Measurements from ENCODE around the gene RELN. TPM values are rescaled to one million over a fixed set of nuclear protein-coding genes. Genes with fewer than 3 reads are reported as not detected.

Gene RELN
- total and polyA plus RNA-seq, 9 of the 15 experiments (the other 6 are each of a cell fraction or from before 2014, with no cell fraction given) = 12.9 to 43.2 (median 18.1) TPM

DNA sequence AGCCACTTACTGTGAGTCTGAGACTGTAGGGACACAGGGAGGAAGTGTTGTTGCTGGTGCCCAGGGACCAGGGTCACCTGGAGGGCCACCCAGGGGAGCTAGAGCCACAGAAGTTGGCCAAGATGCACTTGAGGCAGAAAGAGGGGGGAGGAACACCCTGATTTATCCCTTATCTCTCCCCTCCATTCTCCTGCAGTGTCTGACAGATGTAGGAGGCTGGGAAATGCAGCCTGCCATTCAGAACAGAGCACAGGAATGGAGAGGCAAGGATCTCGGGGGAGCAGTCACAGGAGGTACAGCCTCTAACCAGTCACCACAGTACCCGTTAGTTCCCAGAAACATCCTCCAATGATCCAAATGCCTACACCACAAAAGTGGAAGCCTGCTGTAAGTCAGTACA lies 425.0 kb downstream of the RELN start (continued):
- TF ChIP-seq, protein P1, sequence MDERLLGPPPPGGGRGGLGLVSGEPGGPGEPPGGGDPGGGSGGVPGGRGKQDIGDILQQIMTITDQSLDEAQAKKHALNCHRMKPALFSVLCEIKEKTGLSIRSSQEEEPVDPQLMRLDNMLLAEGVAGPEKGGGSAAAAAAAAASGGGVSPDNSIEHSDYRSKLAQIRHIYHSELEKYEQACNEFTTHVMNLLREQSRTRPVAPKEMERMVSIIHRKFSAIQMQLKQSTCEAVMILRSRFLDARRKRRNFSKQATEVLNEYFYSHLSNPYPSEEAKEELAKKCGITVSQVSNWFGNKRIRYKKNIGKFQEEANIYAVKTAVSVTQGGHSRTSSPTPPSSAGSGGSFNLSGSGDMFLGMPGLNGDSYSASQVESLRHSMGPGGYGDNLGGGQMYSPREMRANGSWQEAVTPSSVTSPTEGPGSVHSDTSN (CRISPR knock-in tag; IDR thresholded peaks at IDR 0.05; ENCODE audit: low read depth) = no peak
- TF ChIP-seq, protein P1 (tag; conservative IDR thresholded peaks at IDR 0.05; ENCODE audit: low read depth) = no peak

DNA sequence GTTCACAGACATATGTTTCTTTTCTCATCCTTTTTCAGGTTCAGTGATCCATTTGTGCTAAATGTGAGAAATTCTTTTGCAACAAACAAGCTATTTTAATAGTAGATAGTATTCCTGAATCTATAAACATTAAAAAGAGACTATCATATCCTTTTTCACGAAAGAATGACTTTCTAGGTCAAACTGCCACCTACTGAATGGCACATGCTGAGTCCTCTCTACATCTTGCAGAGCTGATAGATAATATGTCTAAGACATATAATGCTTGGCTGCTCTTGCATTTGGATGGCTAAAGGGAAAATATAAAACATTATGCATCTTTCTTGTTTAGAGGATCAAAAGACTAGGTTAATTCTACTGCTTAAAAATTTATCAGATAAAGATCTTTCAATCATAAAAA lies 429.3 kb downstream of the RELN start:
- H3K4me1 ChIP-seq (replicated peaks in 1 of 2; ENCODE audit: control insufficient read depth in 2 of 2, insufficient read depth in 2 of 2, low read length in 2 of 2) = peaks cover 0 to 4% of the 10 kb centered on the region in 2 experiments; a peak in 1 of 5 replicates
- intact Hi-C loops (cut with micrococcal nuclease) (no loop called here), in situ Hi-C loops (cut with MboI) (loop anchor here (25.0 kb wide), 1 partner anchor 1352 kb away; no protein-coding TSS in a partner anchor)
- H3K36me3 ChIP-seq (ENCODE audit: control insufficient read depth, insufficient read depth, low read length) = peaks cover 20% of the 10 kb centered on the region
- H3K9me1 ChIP-seq (ENCODE audit: control insufficient read depth, insufficient read depth, low read length) = no peaks in the 10 kb centered on the region
- H3K27ac ChIP-seq (ENCODE audit: extremely low read depth, low read depth, low read length) = no peak overlapping the region
- no peak overlapping the region for H3K4me2 ChIP-seq (ENCODE audit: insufficient read depth, low read length)
- no peak overlapping the region for H3K9ac ChIP-seq (ENCODE audit: insufficient read depth in 1 of 2, low read depth in 2 of 2, low read length in 2 of 2)
- DNase-seq (ENCODE audit: extremely low read depth in 1 of 4, low spot score in 3 of 4) (no peak), ATAC-seq (no peak), FAIRE-seq (no peak)
- H3K27me3 ChIP-seq (ENCODE audit: control insufficient read depth in 2 of 2, insufficient read depth in 2 of 2, low read length in 2 of 2) = no peaks in the 10 kb centered on the region
- BruUV-seq (replicated peaks) = no TSS peak
- H3K79me2 ChIP-seq (ENCODE audit: control insufficient read depth, insufficient read depth, low read length) = no peaks in the 10 kb centered on the region
- H3K9me3 ChIP-seq (replicated peaks; ENCODE audit: control insufficient read depth, insufficient read depth, low read depth, low read length) = no peaks in the 10 kb centered on the region
- no peak overlapping the region for H2AFZ ChIP-seq (ENCODE audit: low read depth, low read length)
- POLR2A ChIA-PET = interaction anchor here (0.7 to 1.0 kb wide), 2 partner anchors 14 to 114 kb away, joined by 3 read pairs; no protein-coding TSS in a partner anchor
- H4K20me1 ChIP-seq (replicated peaks; ENCODE audit: control insufficient read depth, insufficient read depth, low read length) = no peaks in the 10 kb centered on the region
- WGBS (ENCODE audit: insufficient coverage, low coverage, missing lambda C conversion rate) = 6% methylated on average over 1 of the region's 1 CpG
- CTCF ChIA-PET (ENCODE audit: low intra/inter-chr PET ratio) = no interaction called here
- H3K4me3 ChIP-seq = no peak overlapping the region
- TF ChIP-seq ZNF347 (CRISPR knock-in tag; IDR thresholded peaks at IDR 0.05; ENCODE audit: low read depth) (no peak), CBFA2T2 (conservative IDR thresholded peaks at IDR 0.05) (no peak), SMARCB1 (IDR thresholded peaks at IDR 0.05; ENCODE audit: insufficient read length, low read depth) (no peak), ETV5 (CRISPR knock-in tag; IDR thresholded peaks at IDR 0.05; ENCODE audit: low read depth) (no peak)
- TF ChIP-seq, protein P2, sequence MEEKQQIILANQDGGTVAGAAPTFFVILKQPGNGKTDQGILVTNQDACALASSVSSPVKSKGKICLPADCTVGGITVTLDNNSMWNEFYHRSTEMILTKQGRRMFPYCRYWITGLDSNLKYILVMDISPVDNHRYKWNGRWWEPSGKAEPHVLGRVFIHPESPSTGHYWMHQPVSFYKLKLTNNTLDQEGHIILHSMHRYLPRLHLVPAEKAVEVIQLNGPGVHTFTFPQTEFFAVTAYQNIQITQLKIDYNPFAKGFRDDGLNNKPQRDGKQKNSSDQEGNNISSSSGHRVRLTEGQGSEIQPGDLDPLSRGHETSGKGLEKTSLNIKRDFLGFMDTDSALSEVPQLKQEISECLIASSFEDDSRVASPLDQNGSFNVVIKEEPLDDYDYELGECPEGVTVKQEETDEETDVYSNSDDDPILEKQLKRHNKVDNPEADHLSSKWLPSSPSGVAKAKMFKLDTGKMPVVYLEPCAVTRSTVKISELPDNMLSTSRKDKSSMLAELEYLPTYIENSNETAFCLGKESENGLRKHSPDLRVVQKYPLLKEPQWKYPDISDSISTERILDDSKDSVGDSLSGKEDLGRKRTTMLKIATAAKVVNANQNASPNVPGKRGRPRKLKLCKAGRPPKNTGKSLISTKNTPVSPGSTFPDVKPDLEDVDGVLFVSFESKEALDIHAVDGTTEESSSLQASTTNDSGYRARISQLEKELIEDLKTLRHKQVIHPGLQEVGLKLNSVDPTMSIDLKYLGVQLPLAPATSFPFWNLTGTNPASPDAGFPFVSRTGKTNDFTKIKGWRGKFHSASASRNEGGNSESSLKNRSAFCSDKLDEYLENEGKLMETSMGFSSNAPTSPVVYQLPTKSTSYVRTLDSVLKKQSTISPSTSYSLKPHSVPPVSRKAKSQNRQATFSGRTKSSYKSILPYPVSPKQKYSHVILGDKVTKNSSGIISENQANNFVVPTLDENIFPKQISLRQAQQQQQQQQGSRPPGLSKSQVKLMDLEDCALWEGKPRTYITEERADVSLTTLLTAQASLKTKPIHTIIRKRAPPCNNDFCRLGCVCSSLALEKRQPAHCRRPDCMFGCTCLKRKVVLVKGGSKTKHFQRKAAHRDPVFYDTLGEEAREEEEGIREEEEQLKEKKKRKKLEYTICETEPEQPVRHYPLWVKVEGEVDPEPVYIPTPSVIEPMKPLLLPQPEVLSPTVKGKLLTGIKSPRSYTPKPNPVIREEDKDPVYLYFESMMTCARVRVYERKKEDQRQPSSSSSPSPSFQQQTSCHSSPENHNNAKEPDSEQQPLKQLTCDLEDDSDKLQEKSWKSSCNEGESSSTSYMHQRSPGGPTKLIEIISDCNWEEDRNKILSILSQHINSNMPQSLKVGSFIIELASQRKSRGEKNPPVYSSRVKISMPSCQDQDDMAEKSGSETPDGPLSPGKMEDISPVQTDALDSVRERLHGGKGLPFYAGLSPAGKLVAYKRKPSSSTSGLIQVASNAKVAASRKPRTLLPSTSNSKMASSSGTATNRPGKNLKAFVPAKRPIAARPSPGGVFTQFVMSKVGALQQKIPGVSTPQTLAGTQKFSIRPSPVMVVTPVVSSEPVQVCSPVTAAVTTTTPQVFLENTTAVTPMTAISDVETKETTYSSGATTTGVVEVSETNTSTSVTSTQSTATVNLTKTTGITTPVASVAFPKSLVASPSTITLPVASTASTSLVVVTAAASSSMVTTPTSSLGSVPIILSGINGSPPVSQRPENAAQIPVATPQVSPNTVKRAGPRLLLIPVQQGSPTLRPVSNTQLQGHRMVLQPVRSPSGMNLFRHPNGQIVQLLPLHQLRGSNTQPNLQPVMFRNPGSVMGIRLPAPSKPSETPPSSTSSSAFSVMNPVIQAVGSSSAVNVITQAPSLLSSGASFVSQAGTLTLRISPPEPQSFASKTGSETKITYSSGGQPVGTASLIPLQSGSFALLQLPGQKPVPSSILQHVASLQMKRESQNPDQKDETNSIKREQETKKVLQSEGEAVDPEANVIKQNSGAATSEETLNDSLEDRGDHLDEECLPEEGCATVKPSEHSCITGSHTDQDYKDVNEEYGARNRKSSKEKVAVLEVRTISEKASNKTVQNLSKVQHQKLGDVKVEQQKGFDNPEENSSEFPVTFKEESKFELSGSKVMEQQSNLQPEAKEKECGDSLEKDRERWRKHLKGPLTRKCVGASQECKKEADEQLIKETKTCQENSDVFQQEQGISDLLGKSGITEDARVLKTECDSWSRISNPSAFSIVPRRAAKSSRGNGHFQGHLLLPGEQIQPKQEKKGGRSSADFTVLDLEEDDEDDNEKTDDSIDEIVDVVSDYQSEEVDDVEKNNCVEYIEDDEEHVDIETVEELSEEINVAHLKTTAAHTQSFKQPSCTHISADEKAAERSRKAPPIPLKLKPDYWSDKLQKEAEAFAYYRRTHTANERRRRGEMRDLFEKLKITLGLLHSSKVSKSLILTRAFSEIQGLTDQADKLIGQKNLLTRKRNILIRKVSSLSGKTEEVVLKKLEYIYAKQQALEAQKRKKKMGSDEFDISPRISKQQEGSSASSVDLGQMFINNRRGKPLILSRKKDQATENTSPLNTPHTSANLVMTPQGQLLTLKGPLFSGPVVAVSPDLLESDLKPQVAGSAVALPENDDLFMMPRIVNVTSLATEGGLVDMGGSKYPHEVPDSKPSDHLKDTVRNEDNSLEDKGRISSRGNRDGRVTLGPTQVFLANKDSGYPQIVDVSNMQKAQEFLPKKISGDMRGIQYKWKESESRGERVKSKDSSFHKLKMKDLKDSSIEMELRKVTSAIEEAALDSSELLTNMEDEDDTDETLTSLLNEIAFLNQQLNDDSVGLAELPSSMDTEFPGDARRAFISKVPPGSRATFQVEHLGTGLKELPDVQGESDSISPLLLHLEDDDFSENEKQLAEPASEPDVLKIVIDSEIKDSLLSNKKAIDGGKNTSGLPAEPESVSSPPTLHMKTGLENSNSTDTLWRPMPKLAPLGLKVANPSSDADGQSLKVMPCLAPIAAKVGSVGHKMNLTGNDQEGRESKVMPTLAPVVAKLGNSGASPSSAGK (IDR thresholded peaks at IDR 0.05) = no peak
